Hematopoietic multipotent progenitor cell treated with erythropoietin and hydrocortisone succinate and interleukin-3 and kit ligand, for 4 days (in vitro differentiated cells): ENCODE data around the gene GAS6.
A peak's percentile ranks its signal among the peaks of the same experiment; 100 is the strongest.

Source experiments
- DNase-seq: peaks from one replicate; pipeline ENCODE4 v3.0.0-alpha.2; 2015

The GAS6 gene

GRCh38 chr13:113864273-113864890, 506 bp upstream of the GAS6 start:
- DNase-seq = no peak

- peak; percentile 30 for DNase-seq
These were observed 849 bp downstream of the GAS6 start for GRCh38 chr13:113862931-113863523.

- no peak for DNase-seq
These were observed 1.5 kb downstream of the GAS6 start for GRCh38 chr13:113862191-113862930.

- DNase-seq = no peak
These were observed 2.3 kb downstream of the GAS6 start for GRCh38 chr13:113861433-113862030.

GRCh38 chr13:113860665-113861432, 3.0 kb downstream of the GAS6 start:
- no peak for DNase-seq

- DNase-seq = no peak
These were observed 3.7 kb downstream of the GAS6 start for GRCh38 chr13:113860051-113860664.

GRCh38 chr13:113859311-113860050, 4.4 kb downstream of the GAS6 start:
- DNase-seq = no peak

GRCh38 chr13:113857531-113858195, 6.2 kb downstream of the GAS6 start:
- DNase-seq = no peak

- DNase-seq = no peak
These were observed 7.2 kb downstream of the GAS6 start for GRCh38 chr13:113856716-113857065.

- no peak for DNase-seq
These were observed 7.8 kb downstream of the GAS6 start for GRCh38 chr13:113855931-113856715.

- no peak for DNase-seq
These were observed 8.6 kb downstream of the GAS6 start for GRCh38 chr13:113855012-113855921.

- peak; percentile 61 for DNase-seq
These were observed 9.5 kb downstream of the GAS6 start for GRCh38 chr13:113854238-113855011.

- peak; percentile 24 for DNase-seq
These were observed 10.2 kb downstream of the GAS6 start for GRCh38 chr13:113853518-113854237.

- DNase-seq = no peak
These were observed 11.0 kb downstream of the GAS6 start for GRCh38 chr13:113852536-113853517.

- no peak for DNase-seq
These were observed 11.9 kb downstream of the GAS6 start for GRCh38 chr13:113851826-113852535.

GRCh38 chr13:113851480-113851803, 12.4 kb downstream of the GAS6 start:
- DNase-seq = no peak
